ENCODE results near the gene MCEMP1. TPM values are rescaled to one million over a fixed set of nuclear protein-coding genes. Genes with fewer than 3 reads are reported as not detected.

The MCEMP1 gene
- total RNA-seq, 1 donor from 2014 or later, result not detected

DNA sequence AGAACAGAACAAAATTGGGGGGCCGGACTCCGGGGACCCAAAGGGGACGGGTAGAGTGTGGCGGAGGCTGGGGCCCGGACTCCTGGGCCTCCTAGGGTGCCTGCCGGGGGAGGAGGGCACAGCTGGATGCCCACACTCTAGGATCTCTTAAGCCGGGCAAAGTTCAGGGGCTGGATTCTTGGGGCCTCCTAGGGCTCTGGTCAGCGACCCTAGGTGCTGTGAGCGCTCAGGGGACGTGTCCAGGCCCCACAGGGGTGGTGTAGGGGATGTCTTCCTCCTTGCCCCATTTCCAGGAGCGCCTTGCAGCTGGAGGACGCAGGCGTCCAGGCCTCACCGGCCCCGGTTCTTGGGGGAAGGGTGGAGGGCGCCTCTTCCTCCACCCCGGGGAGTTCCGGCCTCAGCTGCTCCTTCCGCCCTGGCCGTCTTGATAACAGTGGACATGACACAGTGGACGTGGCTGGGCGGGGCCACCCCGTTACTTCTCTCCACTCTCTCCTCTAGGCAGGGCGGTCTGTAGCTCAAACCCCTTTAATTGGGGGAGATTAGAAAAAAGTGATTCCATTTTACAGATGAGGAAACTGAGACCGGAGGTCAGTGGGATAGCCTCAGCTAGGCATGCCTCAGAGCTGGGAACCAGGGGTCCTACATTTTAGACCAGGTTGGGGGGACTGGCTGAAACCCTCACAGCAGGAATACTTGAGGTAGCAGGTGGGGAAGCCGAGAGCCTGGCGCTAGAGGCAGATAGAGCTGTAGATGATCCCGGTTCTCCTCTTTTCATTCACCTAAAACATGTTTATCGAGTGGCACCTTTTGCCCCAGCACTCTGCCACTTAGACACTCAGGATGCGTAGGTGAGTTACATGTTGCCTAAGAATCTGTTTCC lies 39.3 kb upstream of the MCEMP1 start:
- Mint-ChIP-seq H3K4me1 (ENCODE audit: low read depth, unreplicated experiment) (no peaks in the 10 kb centered on the region), H3K4me3 (ENCODE audit: unreplicated experiment) (peak overlapping the region; percentile 83), H3K27me3 (ENCODE audit: low read depth, unreplicated experiment) (peaks cover 7% of the 10 kb centered on the region), H3K9me3 (ENCODE audit: unreplicated experiment) (no peaks in the 10 kb centered on the region), H3K36me3 (ENCODE audit: low read depth, unreplicated experiment) (peaks cover 1% of the 10 kb centered on the region), H3K27ac (ENCODE audit: unreplicated experiment) (peak overlapping the region; percentile 66)
- Histone ChIP-seq H3K4me1 (ENCODE audit: insufficient read depth, low read length) (no peaks in the 10 kb centered on the region), H3K79me2 (ENCODE audit: insufficient read depth, low read length) (no peaks in the 10 kb centered on the region), H3K9me3 (ENCODE audit: insufficient read depth, low read depth, low read length) (peaks cover 5% of the 10 kb centered on the region), H3K27me3 (ENCODE audit: insufficient read depth, low read length) (peaks cover 13% of the 10 kb centered on the region), H3K9ac (ENCODE audit: low read length) (no peak overlapping the region), H3K4me3 (ENCODE audit: insufficient read depth, low read depth, low read length) (no peak overlapping the region), H2AFZ (ENCODE audit: low read depth, low read length) (no peak overlapping the region), H4K20me1 (ENCODE audit: insufficient read depth, low read length) (no peaks in the 10 kb centered on the region), H3K27ac (ENCODE audit: low read depth, low read length) (no peak overlapping the region), H3K4me2 (ENCODE audit: low read length) (peak overlapping the region; percentile 46), H3K36me3 (ENCODE audit: insufficient read depth, low read length) (no peaks in the 10 kb centered on the region)
- FAIRE-seq (no peak), DNase-seq (ENCODE audit: low read depth) (no peak)
- TF ChIP-seq, protein P1, sequence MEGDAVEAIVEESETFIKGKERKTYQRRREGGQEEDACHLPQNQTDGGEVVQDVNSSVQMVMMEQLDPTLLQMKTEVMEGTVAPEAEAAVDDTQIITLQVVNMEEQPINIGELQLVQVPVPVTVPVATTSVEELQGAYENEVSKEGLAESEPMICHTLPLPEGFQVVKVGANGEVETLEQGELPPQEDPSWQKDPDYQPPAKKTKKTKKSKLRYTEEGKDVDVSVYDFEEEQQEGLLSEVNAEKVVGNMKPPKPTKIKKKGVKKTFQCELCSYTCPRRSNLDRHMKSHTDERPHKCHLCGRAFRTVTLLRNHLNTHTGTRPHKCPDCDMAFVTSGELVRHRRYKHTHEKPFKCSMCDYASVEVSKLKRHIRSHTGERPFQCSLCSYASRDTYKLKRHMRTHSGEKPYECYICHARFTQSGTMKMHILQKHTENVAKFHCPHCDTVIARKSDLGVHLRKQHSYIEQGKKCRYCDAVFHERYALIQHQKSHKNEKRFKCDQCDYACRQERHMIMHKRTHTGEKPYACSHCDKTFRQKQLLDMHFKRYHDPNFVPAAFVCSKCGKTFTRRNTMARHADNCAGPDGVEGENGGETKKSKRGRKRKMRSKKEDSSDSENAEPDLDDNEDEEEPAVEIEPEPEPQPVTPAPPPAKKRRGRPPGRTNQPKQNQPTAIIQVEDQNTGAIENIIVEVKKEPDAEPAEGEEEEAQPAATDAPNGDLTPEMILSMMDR (IDR thresholded peaks at IDR 0.05; ENCODE audit: insufficient read depth, low read depth, low read length), result no peak
- no peak for TF ChIP-seq EZH2 (IDR thresholded peaks at IDR 0.05; ENCODE audit: insufficient read depth, low read length)

DNA sequence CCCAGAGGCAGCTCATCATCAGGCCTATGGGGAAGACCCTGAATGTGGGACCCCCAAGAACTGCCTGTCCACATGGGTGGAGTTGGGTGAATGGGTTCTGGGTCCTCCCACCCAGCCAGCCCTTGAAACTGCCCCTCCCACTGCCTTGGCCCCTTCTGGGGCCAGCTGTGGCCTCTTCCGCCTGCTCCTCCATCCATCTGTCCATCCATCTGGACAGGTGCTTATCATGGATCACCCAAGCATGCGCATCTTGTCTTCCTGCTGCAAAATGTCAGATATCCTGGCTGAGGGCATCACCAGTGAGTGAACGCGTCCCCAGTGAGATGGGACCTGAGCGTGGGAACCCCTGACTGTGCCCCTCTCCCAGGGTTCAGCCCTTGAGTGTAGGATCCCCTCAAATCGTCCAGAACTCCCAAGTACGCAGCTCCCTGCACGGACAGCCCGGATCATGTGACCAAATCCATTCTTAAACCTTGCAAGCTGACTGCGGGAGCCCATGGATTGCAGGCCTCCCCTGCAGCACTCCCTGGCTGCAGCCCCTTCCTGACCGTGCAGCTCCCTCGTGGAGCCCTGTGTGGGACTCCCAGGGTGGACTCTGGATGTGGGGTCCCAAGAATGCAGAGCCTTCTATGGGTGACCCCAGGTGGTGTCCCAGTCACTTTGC lies 38.0 kb upstream of the MCEMP1 start:
- no peak overlapping the region for H3K4me3 ChIP-seq (ENCODE audit: insufficient read depth, low read depth, low read length)
- H3K9me3 ChIP-seq (ENCODE audit: insufficient read depth, low read depth, low read length), result peaks cover 5% of the 10 kb centered on the region
- Mint-ChIP-seq H3K36me3 (ENCODE audit: low read depth, unreplicated experiment) (peaks cover 1% of the 10 kb centered on the region), H3K9me3 (ENCODE audit: unreplicated experiment) (no peaks in the 10 kb centered on the region), H3K4me3 (ENCODE audit: unreplicated experiment) (no peak overlapping the region), H3K27ac (ENCODE audit: unreplicated experiment) (no peak overlapping the region), H3K4me1 (ENCODE audit: low read depth, unreplicated experiment) (no peaks in the 10 kb centered on the region), H3K27me3 (ENCODE audit: low read depth, unreplicated experiment) (peaks cover 7% of the 10 kb centered on the region)
- no peak overlapping the region for H3K27ac ChIP-seq (ENCODE audit: low read depth, low read length)
- no peaks in the 10 kb centered on the region for H3K36me3 ChIP-seq (ENCODE audit: insufficient read depth, low read length)
- DNase-seq (ENCODE audit: low read depth), result no peak
- no peak overlapping the region for H3K9ac ChIP-seq (ENCODE audit: low read length)
- TF ChIP-seq, protein P1 (IDR thresholded peaks at IDR 0.05; ENCODE audit: insufficient read depth, low read depth, low read length), result no peak
- no peak for TF ChIP-seq EZH2 (IDR thresholded peaks at IDR 0.05; ENCODE audit: insufficient read depth, low read length)
- no peak for FAIRE-seq
- no peaks in the 10 kb centered on the region for H3K4me1 ChIP-seq (ENCODE audit: insufficient read depth, low read length)
- H3K4me2 ChIP-seq (ENCODE audit: low read length), result no peak overlapping the region
- no peaks in the 10 kb centered on the region for H4K20me1 ChIP-seq (ENCODE audit: insufficient read depth, low read length)
- peaks cover 13% of the 10 kb centered on the region for H3K27me3 ChIP-seq (ENCODE audit: insufficient read depth, low read length)
- no peaks in the 10 kb centered on the region for H3K79me2 ChIP-seq (ENCODE audit: insufficient read depth, low read length)
- H2AFZ ChIP-seq (ENCODE audit: low read depth, low read length), result no peak overlapping the region

Data from astrocyte (in vitro differentiated cells and primary cell).